Activated T-cell treated with anti-CD3 and anti-CD28 coated beads for 24 hours (primary cell): Measurements from ENCODE around the gene CITED4.

Experiments used
- DNase-seq: peaks from one replicate; pipeline ENCODE4 v3.0.0-alpha.2; 2020; ENCODE audit warnings: low read depth

The CITED4 gene

DNA sequence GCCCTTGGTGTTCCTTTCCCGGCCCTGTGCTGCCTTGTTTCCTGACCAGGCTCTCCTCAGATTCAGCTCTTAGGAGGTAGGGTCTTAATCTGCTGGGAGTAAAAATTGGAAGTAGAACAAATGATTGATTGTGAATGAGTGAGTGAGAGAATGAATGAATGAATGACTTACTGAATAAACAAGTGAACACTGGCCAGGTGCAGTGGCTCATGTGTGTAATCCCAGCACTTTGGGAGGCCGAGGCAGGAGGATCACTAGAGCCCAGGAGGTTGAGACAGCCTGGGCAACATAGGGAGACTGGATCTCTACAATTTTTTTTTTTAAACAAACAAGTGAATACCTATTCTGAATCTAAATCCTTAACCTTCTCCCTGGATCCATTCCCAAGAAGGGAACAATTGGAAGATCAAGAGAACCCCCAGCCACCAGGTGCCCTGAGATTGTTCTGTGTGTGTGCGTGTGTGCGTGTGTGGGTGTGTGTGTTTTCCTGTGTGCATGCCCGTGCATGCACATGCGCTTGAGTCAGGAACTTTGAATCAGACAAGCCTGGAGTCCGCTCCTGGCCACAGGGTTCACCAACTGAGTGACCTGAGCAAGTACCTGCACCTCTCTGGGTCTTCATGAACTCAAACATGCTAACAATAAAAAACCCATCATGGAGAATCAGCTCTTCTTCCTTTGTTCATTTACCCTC, 24.3 kb upstream of the CITED4 start:
- DNase-seq = no peak

DNA sequence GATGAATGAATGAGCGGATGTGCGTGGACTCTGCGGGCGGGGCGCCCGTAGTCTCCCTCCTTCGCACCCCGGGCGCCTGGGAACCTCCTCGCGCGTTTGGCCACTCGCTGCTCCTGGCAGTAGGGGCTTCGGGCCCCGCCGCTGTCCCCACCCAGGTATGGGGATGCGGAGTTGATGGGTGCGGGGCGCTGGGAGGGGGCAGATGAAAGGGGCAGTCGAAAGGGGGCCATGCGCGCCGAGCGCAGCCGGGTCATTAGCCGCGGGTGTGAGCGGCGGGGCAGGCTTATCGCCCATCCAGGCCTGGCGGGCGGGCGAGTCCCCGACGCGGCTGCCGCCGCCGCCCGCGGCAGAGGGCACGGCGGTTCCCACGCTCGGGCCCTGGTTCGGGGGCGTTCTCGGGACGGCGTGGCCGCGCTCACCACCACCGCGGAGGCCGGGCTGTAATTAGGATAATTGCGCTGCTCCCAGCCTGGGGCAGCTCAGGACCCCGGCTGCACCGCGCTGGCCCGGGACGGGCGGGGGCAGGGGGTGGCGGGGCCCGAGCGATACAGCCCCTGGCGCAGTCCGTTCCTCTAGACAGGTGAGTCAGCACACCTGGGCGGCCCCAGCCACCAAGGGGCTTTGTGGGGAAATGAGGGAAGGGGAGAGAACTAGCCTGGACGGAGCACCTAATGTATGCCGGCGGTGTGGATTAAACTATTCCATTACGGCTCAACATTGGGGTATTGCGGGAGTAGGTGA, 22.1 kb upstream of the CITED4 start:
- no peak for DNase-seq

DNA sequence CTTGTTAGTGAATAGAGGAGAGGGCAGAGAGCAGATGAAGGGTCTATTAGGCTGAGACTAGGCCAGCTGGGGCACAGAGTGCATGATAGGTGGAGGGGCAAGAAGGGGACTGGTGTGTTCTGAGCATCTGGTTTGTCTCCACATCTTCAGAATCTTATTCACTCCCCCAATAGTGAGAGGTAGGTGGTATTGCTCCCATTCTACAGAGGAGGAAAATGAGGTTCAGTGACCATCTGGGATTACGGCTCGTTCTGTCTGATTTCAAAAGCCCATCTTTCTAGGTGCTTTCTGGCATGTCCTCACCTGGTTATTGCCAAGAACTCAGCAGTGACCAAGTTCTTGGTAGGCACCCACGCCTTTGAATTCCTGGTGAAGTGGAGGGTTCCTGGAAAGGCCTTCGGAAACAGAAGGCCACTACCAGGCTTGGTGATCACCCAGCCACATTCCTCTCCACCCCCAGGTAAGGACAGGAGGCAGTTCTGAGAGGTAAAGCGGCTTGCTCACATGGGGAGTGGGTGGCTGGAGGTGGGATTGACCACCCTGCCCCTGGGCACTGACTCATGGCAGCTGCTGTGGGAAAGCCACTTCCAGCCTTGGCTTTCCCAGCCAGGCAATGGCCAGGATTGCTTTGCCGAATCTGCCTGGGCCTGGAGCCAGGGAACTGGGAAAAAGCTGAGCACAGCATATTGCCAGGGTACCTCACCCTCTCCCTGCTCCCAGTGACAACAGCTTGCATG, 18.8 kb upstream of the CITED4 start:
- DNase-seq = no peak

DNA sequence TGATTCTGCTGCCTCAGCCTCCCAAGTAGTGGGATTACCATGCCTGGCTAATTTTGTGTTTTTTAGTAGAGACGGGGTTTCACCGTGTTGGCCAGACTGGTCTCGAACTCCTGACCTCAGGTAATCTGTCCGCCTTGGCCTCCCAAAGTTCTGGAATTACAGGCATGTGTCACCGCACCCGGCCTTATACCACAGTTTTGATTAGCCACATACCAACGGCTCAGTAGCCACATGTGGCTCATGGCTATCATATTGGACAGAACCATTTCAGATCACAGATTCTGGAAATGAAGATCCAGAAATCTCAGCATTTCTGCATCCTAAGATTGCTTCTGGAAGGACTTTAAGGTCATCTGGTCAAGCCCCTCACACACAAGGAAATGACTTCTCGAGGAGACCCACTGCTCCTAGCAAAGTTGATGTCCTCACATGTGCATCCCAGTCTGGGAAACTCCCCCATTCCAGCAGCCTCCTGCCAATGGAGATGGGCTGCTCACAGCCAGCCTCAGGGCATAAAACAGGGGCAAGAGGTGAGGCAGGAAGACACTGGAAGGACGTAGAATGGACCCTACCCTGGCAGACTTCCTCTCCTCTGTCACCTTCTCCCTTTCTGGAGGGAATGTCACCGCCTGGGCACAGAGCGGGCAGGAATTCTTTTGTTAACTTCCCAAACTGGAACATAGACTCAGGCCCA, 17.5 kb upstream of the CITED4 start:
- no peak for DNase-seq

DNA sequence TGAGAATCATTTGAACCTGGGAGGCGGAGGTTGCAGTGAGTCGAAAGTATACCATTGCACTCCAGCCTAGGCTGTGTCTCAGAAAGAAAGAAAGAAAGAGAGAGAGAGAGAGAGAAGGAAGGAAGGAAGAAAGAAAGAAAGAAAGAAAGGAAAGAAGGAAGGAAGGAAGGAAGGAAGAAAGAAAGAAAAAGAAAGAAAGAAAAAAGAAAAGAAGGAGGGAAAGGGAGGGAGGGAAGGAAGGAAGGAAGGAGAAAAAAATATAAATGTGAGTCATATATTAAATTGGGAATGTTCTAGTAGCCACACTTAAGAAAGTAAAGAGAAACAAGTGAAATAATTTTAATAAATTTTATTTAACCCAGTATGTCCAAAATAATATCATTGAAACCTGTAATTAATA, 16.7 kb upstream of the CITED4 start:
- no peak for DNase-seq

DNA sequence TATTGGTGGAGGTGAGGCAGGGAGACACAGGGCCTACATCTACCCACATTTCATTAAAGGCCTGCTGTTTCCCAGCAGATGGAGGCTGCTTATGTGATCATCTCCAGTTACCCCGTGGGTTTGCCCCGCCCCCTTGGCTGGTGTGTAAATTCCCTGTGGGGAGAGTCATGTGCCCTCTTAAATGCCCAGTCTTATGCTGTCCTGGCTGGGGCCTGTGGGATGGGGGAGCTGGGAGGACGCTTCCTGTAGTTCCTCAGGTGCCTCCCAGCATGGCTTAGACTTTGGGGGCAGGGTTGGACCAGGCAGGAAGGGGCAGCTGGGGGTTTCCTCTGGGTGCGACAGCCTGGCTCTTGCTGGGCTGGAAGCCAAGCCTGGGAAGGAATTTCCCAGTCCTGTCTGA, 15.5 kb upstream of the CITED4 start:
- no peak for DNase-seq

DNA sequence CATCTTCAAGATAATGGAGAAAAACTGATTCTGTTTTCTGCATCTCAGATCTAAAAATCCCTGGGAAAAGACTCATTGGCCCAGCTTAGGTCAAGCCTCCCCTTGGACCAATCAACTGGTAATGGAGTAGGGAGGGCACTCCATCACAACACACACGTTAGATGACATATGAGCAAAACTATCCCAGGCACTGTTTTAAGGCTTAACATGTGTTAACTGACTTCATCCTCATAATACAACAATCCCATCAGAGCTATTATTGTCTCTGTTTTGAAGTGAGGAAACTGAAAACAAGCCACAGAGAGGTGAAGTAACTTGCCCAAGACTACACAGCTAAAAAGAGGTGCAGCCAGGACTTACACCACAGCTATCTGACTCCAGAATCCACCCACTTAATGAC, 14.7 kb upstream of the CITED4 start:
- DNase-seq = no peak

DNA sequence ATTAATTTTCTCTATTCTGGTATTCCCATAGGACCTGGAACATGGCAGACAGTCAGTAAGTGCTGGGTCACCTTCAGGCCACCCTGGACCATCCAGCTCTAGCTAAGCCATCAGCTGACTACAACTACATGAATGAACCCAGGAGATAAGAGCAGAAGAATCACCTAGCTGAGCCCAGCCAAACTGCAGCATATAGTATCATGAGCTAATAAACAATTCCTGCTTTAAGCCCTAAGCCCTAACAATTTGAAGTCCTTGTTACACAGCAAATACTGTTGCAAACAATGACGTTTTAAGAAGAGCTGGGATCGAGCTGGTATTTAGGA, 14.2 kb upstream of the CITED4 start:
- no peak for DNase-seq

DNA sequence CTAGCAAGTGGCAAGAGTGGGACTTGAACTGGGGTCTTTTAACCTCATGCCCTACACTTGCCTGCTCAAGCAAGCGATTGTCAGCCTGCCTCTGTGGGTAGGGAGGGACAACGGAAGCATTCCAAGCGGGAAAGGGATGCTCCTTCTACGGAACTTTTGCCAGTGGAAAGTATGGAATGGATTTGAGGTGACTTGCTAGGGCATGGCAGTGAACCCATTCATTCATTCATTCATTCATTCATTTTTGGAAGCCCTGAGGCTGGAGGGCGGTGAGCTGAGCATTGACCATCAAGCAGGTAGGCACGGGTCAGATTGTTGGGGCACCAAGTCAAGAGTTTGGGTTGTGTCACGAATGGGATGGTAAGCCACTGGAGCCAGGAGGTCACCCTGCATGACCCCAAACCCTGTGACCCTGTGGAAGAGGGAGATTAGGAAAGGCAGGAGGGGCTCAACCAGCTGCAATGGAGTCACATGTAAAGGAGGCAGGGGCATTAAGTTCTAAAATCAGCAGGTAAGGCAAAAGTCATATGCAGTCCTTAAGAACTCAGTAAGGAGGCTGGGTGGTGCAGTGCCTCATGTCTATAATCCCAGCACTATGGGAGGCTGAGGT, 11.8 kb upstream of the CITED4 start:
- no peak for DNase-seq

DNA sequence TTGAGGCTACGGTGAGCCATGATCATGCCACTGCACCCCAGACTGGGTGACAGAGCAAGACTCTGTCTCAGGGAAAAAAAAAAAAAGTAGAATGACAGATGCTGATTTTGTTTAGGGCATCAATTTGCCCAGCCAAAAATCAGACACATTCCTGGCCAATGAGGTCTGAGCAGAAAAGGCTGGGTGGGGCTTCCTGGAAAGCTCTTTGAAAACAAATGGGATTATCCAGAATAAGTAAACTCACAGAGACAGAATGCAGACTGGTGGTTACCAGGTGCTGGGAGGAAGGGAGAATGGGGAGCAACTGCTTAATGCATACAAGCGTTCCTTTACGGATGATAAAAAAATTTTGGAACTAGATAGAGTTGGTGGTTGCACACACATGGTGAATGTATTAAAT, 10.1 kb upstream of the CITED4 start:
- no peak for DNase-seq

DNA sequence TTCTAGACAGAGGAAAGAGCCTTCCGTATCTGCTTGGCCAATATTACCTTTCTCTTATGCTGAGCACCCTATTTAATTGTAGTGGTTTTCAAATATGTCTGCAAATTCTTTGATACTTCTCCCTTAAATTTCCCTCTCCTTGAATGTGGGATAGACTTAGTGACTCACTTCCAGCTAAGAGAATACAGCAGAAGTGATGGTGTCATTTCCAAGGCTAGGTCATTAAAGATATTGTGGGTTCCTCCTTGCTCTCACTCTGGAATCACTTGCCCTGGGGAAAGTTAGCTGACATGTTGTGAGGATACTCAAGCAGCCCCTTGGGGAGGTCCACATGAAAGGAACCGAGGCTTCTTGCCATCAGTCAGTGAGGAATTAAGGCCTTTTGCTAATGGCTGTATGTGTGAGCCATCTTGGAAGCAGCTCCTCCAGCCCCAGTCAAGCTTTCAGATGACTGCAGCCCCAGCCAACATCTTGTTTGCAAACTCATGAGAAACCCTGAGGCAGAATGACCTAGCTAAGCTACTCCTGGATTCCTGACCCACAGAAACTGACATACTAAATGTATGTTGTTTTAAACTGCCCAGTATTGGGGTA, 8.1 kb upstream of the CITED4 start:
- no peak for DNase-seq

DNA sequence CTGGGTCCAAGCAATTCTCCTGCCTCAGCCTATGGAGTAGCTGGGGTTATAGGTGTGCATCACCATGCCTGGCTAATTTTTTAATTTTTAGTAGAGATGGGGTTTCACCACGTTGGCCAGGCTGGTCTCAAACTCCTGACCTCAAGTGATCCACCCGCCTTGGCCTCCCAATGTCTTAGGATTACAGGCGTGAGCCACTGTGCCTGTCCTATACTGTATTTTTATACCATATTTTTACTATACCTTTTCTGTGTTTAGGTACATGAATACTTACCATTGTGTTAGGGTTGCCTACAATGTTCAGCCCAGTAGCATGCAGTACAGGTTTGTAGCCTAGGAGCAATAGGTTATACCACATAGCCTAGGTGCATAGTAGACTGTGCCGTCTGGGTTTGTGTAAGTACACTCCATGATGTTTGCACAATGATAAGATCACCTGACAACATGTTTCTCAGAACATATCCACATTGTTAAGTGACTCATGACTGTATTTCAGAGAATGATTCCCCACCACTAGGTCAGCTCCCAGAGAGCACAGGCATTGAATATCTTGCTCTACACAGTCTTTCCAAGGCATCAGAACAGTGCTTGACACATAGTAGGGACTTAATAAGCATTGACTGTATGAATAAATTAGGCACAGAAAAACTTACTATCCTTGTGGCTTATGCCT, 6.0 kb upstream of the CITED4 start:
- DNase-seq = no peak

DNA sequence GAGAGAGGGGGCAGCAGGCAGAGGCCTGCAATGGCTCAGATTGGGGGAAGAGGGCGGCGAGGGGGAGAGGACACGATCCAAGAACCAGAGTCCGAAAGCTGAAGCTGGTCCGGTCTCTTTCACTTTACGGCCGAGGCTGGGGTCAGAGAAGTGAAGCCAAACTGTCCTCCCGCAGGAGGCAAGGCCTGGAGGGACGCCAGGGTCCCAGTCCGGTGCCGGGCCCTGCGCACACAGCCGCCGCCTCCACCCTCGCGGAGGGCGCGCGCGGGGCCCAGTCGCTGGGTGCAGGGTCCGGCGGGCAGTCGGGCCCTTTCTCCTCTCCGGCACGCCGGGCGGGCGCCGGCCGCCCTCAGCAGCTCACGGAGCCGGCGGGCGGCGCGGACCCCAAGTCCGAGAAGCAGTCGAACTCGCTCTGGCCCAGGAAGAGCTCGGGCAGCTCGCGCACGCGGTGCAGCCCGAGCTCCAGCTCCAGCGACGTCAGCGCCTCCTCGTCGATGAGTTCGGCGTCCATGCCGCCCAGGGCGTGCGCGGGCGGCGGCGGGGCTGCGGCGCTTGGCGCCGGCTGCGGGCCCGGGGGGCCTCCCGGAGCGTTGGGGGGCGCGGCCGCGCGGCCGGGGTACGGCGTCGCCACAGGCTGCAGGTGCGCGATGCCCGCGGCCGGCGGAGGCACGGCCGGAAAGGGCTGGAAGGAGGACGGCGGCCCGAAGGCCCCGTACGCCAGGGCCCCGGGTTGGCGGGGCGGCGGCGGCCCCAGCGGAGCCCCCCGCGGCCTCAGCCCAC, 749 bp downstream of the CITED4 start:
- DNase-seq = no peak

DNA sequence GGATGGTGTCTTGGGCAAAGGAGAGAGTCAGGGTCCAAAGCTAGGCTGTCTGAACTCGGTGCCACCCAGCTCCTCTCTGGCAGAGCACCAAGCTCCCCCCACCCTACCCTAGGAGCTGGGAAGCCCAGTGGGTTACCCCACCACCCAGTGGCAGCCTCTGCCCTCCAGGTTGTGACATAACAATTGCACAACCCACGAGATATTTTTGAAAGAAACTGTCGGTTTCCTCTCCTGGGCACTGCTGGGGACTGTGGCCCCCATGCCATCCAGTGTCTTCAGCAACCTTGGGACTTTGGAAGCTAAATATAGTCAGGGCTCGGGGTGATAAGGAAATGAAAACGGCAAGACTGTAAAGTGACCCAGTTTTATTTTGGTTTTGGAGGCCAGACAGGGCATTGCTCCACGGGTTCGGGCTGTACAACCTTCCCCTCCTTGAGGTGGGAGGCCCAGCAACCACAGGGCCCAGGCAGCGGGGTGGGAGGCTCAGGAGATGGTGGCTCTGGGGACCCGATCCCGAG, 1.4 kb downstream of the CITED4 start:
- no peak for DNase-seq

DNA sequence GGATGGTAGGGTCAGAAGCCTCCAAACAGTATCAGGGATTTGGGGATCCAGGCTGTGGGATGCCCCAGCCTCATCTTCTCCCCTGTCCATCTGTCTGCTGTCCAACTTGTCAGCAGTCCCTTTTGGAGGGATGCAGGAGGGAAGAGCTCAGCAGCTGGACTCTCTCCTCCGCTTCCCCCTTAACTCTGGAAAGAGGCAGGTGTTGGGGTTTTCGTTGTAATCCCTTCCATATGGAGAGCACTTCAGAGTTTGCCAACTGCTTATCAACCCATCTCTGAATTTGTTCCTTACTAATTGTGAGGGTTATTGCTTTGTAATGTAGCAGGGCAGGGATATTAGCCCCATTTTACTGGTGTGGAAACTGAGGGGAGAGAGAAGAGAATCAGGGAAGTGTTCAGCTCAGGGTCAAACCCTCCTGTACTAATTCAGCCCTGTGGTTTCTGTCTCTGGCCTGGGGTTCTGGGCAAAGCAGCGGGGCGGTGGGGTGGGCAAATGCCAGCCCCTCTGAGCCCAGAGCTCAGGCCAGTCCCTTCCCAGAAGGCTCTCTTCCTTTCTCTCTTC, 3.2 kb downstream of the CITED4 start:
- no peak for DNase-seq

DNA sequence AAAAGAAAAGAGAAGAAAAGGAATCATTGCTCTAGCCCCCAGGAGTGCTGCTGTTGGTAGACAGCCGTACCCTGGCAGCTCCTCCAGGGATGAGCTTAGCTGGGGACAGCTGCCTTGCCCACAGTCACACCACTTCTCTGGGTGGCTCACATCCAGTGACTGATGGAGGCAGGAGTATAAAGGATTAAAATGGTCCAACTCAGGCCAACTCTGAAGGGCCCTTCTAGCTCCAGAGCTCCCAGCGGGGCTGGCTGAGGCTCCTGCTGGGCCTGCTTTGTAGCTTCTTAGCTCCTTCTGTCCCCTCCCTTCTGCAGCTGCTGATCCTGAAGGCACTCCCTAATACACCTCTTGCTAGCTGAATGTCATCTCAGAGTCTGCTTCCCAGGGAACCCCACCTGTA, 4.4 kb downstream of the CITED4 start:
- no peak for DNase-seq

DNA sequence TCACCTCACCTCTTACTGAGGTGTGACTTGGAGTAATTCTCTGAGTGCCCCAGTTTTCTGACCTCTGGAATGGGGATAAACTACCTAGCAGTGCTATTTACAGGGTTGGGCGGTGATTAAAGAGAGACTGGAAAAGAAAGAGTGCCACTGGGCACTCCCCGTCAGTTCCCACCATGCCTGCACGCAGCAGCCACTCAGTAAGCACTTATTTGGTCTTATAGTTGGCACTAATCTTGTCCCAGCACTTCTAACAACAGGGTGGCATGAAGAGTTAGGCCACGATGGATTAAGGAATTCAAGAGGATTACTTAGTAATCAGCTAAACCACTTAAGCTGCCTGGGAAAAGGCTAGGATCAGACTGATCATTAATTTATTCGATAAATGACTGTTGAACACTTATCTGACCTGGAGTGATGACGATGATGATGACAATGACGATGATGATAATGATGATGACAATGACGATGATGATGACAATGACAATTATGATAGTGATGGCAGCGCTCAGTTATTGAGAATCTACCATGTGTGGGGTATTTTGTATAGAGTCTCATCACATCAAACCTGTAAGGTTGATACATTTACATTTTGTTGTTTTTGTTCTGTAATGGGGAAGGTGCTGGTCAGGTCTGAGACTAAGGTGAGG, 5.4 kb downstream of the CITED4 start:
- no peak for DNase-seq

DNA sequence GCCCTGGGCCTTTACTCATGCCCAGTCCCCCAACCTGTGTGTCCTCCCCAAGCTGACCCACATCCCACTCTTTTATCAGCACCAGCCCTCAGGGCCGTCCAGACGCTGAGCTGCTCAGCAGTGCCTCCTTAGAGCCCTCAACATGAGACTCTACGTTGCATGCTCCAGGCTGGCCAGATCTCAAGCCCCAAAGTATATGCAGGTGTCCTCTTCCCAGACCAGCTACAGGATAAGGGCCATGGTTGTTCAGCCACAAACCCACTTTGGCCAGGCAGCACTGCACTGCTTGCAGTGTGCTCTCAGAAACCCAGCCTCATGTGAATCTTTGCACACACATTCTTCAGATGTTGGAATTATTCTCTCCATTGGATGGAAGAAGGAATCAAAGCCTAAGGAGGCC, 6.0 kb downstream of the CITED4 start:
- no peak for DNase-seq

DNA sequence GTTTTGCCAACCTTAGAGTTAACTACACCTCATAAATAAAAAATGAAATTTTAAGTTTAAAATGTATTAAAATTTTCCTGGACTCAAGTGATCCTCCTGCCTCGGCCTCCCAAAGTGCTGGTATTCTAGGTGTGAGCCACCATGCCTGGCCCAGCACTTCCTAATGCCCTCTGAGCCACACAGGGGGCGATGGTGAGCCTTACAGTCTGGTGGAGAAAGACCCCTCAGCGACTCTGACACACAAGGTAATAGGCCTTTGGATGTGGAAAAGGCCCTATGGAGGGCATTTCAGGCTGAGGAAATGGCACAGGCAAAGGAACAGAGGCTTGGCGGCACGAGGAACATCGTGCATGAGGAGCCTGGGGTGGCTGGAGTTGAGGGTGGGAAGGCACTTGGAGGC, 6.7 kb downstream of the CITED4 start:
- no peak for DNase-seq

DNA sequence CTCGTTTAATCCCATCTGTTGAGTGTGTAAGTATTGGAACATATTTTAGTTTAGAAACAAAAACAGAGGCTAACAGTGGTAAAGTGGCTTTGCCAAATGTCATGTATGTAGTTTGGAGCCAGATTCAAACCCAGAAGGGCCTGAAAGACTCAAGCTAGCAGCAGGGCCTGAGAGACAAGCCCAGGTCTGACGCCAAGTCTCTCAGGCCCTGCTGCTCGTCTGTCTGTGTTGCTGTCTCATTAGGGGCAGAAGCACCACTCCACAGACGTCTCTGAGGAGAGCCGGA, 8.3 kb downstream of the CITED4 start:
- DNase-seq = no peak
